MCF 10A (cell line): ENCODE results near the gene TNFRSF4. TPM values are rescaled to one million over a fixed set of nuclear protein-coding genes. Genes with fewer than 3 reads are reported as not detected.

ENCODE experiments used
- BruUV-seq: library from RNA; stranded (reverse); fragments of 400-500 nt; replicated peaks from 2 replicates; lab custom pipeline; 2021; lab: Mats Ljungman, UMichigan
- CTCF ChIA-PET: fragments of 300-600 bp; sonication (Branson Sonifier 250); formaldehyde crosslinking; extraction: SDS; loops from one replicate; lab custom pipeline; 2021; ENCODE audit warnings: antibody characterized with exemption, inconsistent platforms; lab: Yijun Ruan, JAX
- POLR2A ChIA-PET: fragments of 300-600, 350-650 bp; sonication (Branson Sonifier 250); formaldehyde crosslinking; extraction: SDS; loops from one replicate; lab custom pipeline; 2020; ENCODE audit warnings: antibody characterized with exemption, inconsistent platforms; lab: Yijun Ruan, JAX
- DNase-seq: peaks from one replicate; pipeline ENCODE4 v3.0.0-alpha.2; 2018; ENCODE audit not compliant: unreplicated experiment
- H3K27ac Mint-ChIP-seq: one replicate; pipeline ENCODE4 v1.8.0; 2022; ENCODE audit warnings: mild to moderate bottlenecking, low read depth, mixed read lengths; ENCODE audit not compliant: unreplicated experiment
- H3K27me3 Mint-ChIP-seq: one replicate; pipeline ENCODE4 v1.8.0; 2022; ENCODE audit warnings: mixed read lengths; ENCODE audit not compliant: insufficient read depth, unreplicated experiment
- H3K36me3 Mint-ChIP-seq: one replicate; pipeline ENCODE4 v1.8.0; 2022; ENCODE audit warnings: mild to moderate bottlenecking, moderate library complexity, mixed read lengths; ENCODE audit not compliant: insufficient read depth, unreplicated experiment
- H3K4me1 Mint-ChIP-seq: one replicate; pipeline ENCODE4 v1.8.0; 2022; ENCODE audit warnings: mixed read lengths; ENCODE audit not compliant: insufficient read depth, unreplicated experiment
- H3K4me3 Mint-ChIP-seq: one replicate; pipeline ENCODE4 v1.8.0; 2022; ENCODE audit warnings: mild to moderate bottlenecking, moderate library complexity, mixed read lengths; ENCODE audit not compliant: unreplicated experiment
- H3K9me3 Mint-ChIP-seq: one replicate; pipeline ENCODE4 v1.8.0; 2022; ENCODE audit warnings: mixed read lengths; ENCODE audit not compliant: unreplicated experiment
- intact Hi-C: fragments of 100-400 bp; cut with micrococcal nuclease; formaldehyde crosslinking; loops from 2 replicates; pipeline ENCODE4 v1.14.1; 2022
- total RNA-seq: library from RNA; stranded (reverse); gene quantifications from 2 replicates; pipeline ENCODE4 v1.2.3, GENCODE V29; 2022
- TF ChIP-seq, protein P1 (sequence below): fragments of 200-600 bp; IDR thresholded peaks from one replicate; pipeline ENCODE4 v1.8.0; 2022; ENCODE audit warnings: antibody characterized with exemption, mild to moderate bottlenecking; ENCODE audit not compliant: unreplicated experiment

Gene TNFRSF4
- total RNA-seq, 1 experiment from 2014 or later = not detected

DNA sequence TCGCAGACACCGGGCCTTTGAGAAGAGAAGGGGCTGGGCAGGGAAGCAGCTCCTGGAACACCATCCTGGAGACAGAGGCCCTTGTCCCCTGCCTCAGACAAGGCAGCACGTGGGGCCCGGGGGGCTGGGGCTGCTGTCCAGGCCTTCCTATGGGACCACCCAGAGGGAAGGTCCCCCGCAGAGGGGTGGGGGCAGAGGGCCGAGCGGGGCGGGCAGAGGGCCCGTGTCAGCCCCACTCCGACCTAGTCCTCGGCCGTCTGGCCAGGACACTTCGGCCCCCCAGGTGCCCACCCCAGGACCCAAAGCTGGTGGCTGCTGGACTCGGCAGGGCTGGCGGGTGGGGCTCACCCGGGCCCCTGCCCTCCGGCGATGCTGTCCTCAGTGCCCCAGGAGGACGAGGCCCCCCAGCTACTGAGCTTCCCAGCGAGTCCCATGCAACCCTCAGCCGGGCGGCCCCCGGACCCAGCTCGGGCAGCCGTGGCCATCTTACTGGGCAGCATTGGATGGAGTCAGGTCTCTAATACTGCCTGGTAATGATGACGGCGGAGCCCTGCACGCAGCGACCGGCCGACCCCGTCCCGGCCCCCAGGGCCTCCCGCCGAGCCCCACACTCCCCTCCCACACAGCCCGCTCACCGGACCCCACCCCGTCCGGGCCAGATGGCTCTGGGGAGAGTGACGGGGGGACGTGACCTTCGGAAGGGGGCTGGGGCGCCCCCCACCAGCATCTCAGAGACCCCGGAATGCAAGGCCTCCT is 47.1 kb downstream of the TNFRSF4 start:
- no peak overlapping the region for H3K27ac Mint-ChIP-seq
- intact Hi-C loops = no loop called here
- CTCF ChIA-PET = no interaction called here
- H3K4me3 Mint-ChIP-seq = no peak overlapping the region
- DNase-seq = no peak
- BruUV-seq = no TSS peak
- TF ChIP-seq, protein P1, sequence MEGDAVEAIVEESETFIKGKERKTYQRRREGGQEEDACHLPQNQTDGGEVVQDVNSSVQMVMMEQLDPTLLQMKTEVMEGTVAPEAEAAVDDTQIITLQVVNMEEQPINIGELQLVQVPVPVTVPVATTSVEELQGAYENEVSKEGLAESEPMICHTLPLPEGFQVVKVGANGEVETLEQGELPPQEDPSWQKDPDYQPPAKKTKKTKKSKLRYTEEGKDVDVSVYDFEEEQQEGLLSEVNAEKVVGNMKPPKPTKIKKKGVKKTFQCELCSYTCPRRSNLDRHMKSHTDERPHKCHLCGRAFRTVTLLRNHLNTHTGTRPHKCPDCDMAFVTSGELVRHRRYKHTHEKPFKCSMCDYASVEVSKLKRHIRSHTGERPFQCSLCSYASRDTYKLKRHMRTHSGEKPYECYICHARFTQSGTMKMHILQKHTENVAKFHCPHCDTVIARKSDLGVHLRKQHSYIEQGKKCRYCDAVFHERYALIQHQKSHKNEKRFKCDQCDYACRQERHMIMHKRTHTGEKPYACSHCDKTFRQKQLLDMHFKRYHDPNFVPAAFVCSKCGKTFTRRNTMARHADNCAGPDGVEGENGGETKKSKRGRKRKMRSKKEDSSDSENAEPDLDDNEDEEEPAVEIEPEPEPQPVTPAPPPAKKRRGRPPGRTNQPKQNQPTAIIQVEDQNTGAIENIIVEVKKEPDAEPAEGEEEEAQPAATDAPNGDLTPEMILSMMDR = no peak
- H3K9me3 Mint-ChIP-seq = no peaks in the 10 kb centered on the region
- H3K36me3 Mint-ChIP-seq = no peaks in the 10 kb centered on the region
- POLR2A ChIA-PET = no interaction called here
- no peaks in the 10 kb centered on the region for H3K4me1 Mint-ChIP-seq
- H3K27me3 Mint-ChIP-seq = no peaks in the 10 kb centered on the region

GRCh38 chr1:1165900-1166421 is 48.0 kb downstream of the TNFRSF4 start:
- intact Hi-C loops = no loop called here
- ChIA-PET CTCF (interaction anchor here (1.0 kb wide), 1 partner anchor 22 kb away, joined by 3 read pairs; no protein-coding TSS in a partner anchor), POLR2A (no interaction called here)
- DNase-seq = no peak
- H3K4me1 Mint-ChIP-seq = no peaks in the 10 kb centered on the region
- H3K27me3 Mint-ChIP-seq = no peaks in the 10 kb centered on the region
- H3K9me3 Mint-ChIP-seq = no peaks in the 10 kb centered on the region
- no peak overlapping the region for H3K27ac Mint-ChIP-seq
- no peaks in the 10 kb centered on the region for H3K36me3 Mint-ChIP-seq
- no TSS peak for BruUV-seq
- no peak overlapping the region for H3K4me3 Mint-ChIP-seq
- TF ChIP-seq, protein P1 = no peak

GRCh38 chr1:1165485-1165884 is 48.5 kb downstream of the TNFRSF4 start:
- Mint-ChIP-seq H3K4me1 (no peaks in the 10 kb centered on the region), H3K9me3 (no peaks in the 10 kb centered on the region), H3K4me3 (no peak overlapping the region), H3K27me3 (no peaks in the 10 kb centered on the region), H3K36me3 (no peaks in the 10 kb centered on the region), H3K27ac (no peak overlapping the region)
- CTCF ChIA-PET = interaction anchor here (1.0 kb wide), 1 partner anchor 22 kb away, joined by 3 read pairs; no protein-coding TSS in a partner anchor
- TF ChIP-seq, protein P1 = no peak
- no peak for DNase-seq
- intact Hi-C loops = no loop called here
- BruUV-seq = no TSS peak
- POLR2A ChIA-PET = no interaction called here

DNA sequence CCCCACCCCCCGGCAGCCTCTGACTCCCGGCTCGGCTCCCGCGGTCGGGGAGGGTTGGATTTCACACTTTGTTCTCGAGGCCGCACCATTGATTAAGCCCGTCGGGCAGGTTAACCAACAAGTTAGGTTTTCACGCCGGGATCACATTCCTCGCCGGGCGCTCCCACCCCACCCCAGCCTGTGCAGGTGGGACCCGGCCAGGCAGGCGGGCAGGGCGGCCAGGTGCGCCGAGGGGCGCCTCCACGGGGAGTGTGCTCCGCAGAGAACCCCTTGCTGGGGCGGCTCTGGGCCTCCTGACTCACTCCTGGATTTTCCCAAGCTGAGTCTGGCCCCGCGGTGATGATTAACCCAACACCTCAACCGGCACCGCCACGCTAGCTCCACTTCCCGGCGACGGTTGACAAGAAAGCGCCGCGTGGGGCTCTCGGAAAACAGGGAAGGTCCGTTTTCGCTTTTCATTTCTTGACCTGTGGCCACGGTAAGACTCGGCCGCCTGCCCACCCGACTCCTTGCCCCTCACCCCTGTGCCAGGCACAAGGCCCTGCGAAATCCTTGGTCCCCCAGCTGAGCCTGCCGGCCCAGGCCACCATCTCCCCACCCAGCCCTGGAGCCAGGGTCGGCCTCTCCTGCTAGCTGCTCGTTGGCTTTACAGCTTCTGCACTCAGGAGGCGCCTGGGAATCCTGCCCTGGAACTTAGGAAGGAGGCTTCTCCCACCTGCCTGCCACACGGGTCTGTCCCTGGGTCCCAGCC is 49.1 kb downstream of the TNFRSF4 start:
- ChIA-PET CTCF (interaction anchor here (1.0 to 1.2 kb wide), 2 partner anchors 23 to 42 kb away, joined by 3 to 5 read pairs; no protein-coding TSS in a partner anchor), POLR2A (no interaction called here)
- BruUV-seq = no TSS peak
- intact Hi-C loops = no loop called here
- no peak for DNase-seq
- Mint-ChIP-seq H3K27me3 (no peaks in the 10 kb centered on the region), H3K4me3 (no peak overlapping the region), H3K36me3 (no peaks in the 10 kb centered on the region), H3K27ac (no peak overlapping the region), H3K4me1 (no peaks in the 10 kb centered on the region), H3K9me3 (no peaks in the 10 kb centered on the region)
- TF ChIP-seq, protein P1 = no peak
